GM12801 (cell line): ENCODE results near the gene RNF130.

Experiments used
- TF ChIP-seq, protein P1 (sequence below): IDR thresholded peaks from one replicate; pipeline ENCODE4 v1.5.1; 2011; ENCODE audit warnings: control low read depth; ENCODE audit not compliant: insufficient read length; ENCODE audit errors: extremely low read depth

RNF130 gene

GRCh38 chr5:179967489-179967888 lies 104.1 kb downstream of the RNF130 start:
- TF ChIP-seq, protein P1, sequence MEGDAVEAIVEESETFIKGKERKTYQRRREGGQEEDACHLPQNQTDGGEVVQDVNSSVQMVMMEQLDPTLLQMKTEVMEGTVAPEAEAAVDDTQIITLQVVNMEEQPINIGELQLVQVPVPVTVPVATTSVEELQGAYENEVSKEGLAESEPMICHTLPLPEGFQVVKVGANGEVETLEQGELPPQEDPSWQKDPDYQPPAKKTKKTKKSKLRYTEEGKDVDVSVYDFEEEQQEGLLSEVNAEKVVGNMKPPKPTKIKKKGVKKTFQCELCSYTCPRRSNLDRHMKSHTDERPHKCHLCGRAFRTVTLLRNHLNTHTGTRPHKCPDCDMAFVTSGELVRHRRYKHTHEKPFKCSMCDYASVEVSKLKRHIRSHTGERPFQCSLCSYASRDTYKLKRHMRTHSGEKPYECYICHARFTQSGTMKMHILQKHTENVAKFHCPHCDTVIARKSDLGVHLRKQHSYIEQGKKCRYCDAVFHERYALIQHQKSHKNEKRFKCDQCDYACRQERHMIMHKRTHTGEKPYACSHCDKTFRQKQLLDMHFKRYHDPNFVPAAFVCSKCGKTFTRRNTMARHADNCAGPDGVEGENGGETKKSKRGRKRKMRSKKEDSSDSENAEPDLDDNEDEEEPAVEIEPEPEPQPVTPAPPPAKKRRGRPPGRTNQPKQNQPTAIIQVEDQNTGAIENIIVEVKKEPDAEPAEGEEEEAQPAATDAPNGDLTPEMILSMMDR: no peak

DNA sequence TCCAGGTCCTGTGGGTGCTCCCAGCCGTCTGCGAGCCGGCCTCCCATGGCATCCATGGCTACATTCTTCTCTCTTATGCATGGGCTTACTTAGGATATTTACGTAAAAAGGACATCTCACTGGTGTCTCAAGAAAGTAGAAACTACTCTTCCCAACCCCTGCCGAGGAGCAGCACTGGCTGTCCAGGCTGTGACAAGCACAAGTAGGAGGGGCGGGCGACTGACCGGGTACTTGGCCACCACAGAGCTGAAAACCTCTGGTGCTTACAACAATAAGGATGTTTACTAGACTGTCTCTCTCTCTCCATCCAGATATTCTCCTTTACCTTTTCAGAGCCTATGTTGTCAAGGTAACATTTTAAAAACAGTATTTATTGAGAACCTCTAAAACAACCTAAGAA lies 107.5 kb downstream of the RNF130 start:
- TF ChIP-seq, protein P1: no peak

DNA sequence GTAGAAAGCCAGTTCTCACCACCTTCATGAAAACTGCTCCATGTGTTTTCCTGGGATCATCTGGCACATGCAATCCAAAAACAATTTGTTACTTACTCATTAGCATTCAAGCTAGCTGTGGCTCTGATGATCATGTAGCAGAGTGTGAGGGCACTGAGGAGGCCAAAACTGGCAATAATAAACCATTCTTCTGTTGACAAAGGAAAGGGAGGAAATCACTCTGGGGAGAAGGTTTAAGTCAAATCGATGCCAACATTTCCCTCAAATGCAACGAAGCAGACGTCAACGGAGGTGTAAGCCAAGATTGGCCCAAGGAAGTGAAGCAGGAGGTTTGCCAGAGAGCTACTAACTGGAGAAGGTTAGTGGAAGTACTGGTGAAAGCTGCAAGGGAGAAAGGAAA lies 108.2 kb downstream of the RNF130 start:
- TF ChIP-seq, protein P1: no peak

DNA sequence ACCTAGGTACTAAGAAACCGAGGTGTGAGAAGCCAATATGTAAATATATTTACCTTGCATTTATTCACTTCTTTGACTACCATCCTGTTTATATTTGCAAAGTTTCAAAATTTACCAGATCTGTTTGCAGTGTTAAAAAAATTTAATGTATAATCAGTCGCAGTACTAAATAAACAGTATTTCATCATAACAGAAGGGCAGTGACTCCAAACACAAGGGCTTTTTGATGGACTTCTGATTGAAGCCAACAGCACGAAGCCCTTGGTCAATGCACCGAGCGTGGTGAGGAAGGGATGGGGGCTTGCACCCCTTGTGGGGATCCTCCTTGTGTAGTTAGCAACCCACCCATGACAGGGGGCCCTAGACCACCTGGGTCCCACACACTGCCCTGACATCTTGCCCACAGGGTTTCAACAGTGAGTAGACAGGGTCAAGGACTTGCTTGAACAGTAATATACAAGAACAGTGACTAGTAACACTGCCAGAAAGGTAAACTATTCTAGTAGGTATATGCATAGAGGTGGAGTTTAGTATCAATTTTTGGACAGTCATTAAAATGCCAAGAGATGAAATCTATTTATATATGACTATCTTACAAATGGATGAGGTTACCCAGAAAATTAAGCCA lies 111.2 kb downstream of the RNF130 start:
- TF ChIP-seq, protein P1: no peak

DNA sequence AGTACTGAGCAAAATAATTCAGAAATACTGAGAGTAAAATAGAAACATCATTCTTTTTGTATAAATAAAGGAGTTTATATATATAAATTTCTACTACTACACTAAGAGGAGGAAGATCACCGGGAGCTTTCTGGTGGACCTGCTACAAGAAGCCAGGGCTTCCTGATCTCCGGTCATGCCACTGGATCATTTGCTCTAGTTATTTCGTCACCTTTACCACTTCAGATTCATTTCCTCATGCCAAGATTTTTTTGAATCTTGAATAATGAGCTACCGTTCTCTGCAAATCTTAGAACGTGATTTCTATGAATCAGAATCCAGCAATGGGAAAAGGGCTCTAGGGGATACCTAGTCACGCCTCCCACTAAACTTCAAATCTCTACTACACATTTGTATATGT lies 111.9 kb downstream of the RNF130 start:
- TF ChIP-seq, protein P1: no peak

DNA sequence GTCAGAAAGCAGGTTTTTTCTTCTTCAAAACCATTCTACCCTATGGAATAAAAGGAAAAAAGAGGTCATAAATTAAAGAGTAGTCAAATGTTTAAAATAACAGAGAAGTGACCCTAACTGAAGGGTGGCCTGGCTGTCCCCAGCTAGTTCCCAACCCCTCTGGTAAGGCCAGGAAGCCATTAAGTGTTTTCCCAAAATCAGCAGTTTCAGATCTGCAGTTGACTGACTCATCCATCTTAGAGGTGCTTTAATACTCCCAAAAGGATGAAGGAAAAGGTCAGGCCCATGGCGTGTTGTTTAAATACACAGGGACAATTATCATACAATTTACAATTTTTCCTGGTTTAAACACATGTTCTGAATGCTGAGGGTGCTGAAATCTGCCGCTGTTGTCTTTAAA lies 115.9 kb downstream of the RNF130 start:
- TF ChIP-seq, protein P1: no peak

- TF ChIP-seq, protein P1: no peak
These were observed 116.5 kb downstream of the RNF130 start for GRCh38 chr5:179955062-179955461.
